ENCODE data around the gene APMAP.

- TF ChIP-seq GABPA (IDR thresholded peaks at IDR 0.05; ENCODE audit: low read depth) (no peak), CTCF (IDR thresholded peaks at IDR 0.05) (no peak), JUND (IDR thresholded peaks at IDR 0.05) (no peak)
These were observed 30.1 kb upstream of the APMAP start for GRCh38 chr20:25022680-25023079.
